Loucy (cell line): ENCODE data around the gene TNRC6B.

Experiments
- EZH2phosphoT487 ChIP-seq: fragments of 200-600 bp; IDR thresholded peaks from 2 replicates; pipeline ENCODE4 v1.6.1; 2018; ENCODE audit warnings: antibody characterized with exemption, mild to moderate bottlenecking, moderate library complexity, borderline replicate concordance
- TF ChIP-seq, protein P1 (sequence below): fragments of 200-600 bp; sonication (generic); conservative IDR thresholded peaks from 2 replicates; pipeline ENCODE4 v1.5.1; 2014; ENCODE audit warnings: mild to moderate bottlenecking, antibody characterized with exemption, low read length

DNA sequence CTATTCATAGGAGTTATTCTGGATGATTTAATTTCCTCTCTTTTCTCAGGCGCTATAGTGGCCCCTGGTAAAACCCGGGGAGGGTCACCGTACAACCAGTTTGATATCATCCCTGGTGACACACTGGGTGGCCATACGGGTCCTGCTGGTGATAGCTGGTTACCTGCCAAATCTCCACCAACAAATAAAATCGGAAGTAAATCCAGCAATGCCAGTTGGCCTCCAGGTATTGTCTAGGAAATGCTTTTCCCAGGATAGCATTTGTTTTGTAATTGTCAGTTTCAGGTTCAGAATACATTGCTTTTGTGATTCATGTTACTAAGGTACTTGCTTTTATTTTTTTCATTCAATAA, 133.0 kb downstream of the TNRC6B start:
- TF ChIP-seq, protein P1, sequence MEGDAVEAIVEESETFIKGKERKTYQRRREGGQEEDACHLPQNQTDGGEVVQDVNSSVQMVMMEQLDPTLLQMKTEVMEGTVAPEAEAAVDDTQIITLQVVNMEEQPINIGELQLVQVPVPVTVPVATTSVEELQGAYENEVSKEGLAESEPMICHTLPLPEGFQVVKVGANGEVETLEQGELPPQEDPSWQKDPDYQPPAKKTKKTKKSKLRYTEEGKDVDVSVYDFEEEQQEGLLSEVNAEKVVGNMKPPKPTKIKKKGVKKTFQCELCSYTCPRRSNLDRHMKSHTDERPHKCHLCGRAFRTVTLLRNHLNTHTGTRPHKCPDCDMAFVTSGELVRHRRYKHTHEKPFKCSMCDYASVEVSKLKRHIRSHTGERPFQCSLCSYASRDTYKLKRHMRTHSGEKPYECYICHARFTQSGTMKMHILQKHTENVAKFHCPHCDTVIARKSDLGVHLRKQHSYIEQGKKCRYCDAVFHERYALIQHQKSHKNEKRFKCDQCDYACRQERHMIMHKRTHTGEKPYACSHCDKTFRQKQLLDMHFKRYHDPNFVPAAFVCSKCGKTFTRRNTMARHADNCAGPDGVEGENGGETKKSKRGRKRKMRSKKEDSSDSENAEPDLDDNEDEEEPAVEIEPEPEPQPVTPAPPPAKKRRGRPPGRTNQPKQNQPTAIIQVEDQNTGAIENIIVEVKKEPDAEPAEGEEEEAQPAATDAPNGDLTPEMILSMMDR, result no peak
- TF ChIP-seq EZH2phosphoT487, result no peak
